ENCODE results near the gene ATP6AP1. TPM values are rescaled to one million over a fixed set of nuclear protein-coding genes. Genes with fewer than 3 reads are reported as not detected.

ATP6AP1 gene
- total and polyA plus RNA-seq, 9 of the 15 experiments (the other 6 are each of a cell fraction or from before 2014, with no cell fraction given) = 8.3 to 90.5 (median 52.9) TPM

DNA sequence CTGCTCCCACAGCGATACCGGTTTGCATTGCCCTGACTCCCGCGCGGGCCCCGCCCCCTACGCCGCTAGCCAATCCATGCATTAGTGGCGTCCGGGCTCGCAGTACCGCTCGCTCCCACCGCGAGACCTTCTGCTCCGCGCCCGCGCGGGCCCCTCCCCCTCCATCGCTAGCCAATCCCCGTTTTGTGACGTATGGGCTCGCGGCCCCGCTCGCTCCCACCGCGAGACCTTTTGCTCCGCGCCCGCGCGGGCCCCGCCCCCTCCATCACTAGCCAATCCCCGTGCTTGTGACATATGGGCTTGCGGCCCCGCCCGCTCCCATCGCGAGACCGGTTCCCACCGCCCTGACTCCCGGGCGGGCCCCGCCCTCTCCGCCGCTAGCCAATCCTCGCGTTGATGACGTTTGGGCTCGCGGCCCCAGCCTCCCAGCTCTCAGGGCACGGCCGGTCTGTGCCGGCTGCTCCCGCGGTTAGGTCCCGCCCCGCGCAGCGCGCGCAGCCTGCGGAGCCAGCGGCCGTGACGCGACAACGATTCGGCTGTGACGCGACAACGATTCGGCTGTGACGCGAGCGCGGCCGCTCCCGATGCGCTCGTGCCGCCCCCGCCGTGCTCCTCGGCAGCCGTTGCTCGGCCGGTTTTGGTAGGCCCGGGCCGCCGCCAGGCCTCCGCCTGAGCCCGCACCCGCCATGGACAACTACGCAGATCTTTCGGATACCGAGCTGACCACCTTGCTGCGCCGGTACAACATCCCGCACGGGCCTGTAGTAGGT lies 49.5 kb upstream of the ATP6AP1 start, which contains the start of gene EMD (continued):
- no peak for TF ChIP-seq ZBTB5 (IDR thresholded peaks at IDR 0.05)
- TF ChIP-seq ETS2 (tag; IDR thresholded peaks at IDR 0.05; ENCODE audit: borderline replicate concordance, poor library complexity, severe bottlenecking) = no peak
- peak; percentile 77 for TF ChIP-seq CREB3L1 (IDR thresholded peaks at IDR 0.05; ENCODE audit: borderline replicate concordance, low read depth)
- TF ChIP-seq TAF7 (tag; IDR thresholded peaks at IDR 0.05) = no peak
- TF ChIP-seq ZNF197 (CRISPR knock-in tag; IDR thresholded peaks at IDR 0.05; ENCODE audit: low read depth) = no peak
- TF ChIP-seq NR2C2 (CRISPR knock-in tag; IDR thresholded peaks at IDR 0.05) = peak; percentile 39; the same call in 1 of the 2 replicates
- peak; percentile 40; the same call in 1 of the 2 replicates for TF ChIP-seq NR2C2 (tag; IDR thresholded peaks at IDR 0.05)
- TF ChIP-seq HNRNPLL (IDR thresholded peaks at IDR 0.05; ENCODE audit: low read depth, low read length, poor library complexity, severe bottlenecking) = peak; percentile 84
- TF ChIP-seq RB1 (IDR thresholded peaks at IDR 0.05; ENCODE audit: low read depth) = peak; percentile 82
- TF ChIP-seq, protein P1, sequence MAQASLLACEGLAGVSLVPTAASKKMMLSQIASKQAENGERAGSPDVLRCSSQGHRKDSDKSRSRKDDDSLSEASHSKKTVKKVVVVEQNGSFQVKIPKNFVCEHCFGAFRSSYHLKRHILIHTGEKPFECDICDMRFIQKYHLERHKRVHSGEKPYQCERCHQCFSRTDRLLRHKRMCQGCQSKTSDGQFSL (CRISPR knock-in tag; IDR thresholded peaks at IDR 0.05) = no peak
- TF ChIP-seq, protein P1 (tag; IDR thresholded peaks at IDR 0.05) = no peak
- peak; percentile 76; the same call in 1 of the 2 replicates for TF ChIP-seq LEF1 (IDR thresholded peaks at IDR 0.05)

All from K562 (cell line).